Thoracic aorta (tissue), 2 donors: ENCODE measurements around the gene ZIM2. TPM values are rescaled to one million over a fixed set of nuclear protein-coding genes. Genes with fewer than 3 reads are reported as not detected.
A peak's percentile ranks its signal among the peaks of the same experiment; 100 is the strongest.

Experiments used
- ATAC-seq: fragments of 150-250 bp; one replicate; pipeline ENCODE4 v1.8.0; 2017; ENCODE audit warnings: low read depth; ENCODE audit not compliant: insufficient number of reproducible peaks, low FRiP score
- DNase-seq: peaks from one replicate; pipeline ENCODE4 v3.0.0-alpha.2; 2020; ENCODE audit warnings: low spot score
- H3K27ac ChIP-seq, 2 donors: fragments of 200-600 bp; sonication (generic); 1 replicate in 1 of 2; 2 replicates in 1 of 2; pipeline ENCODE4 v1.5.1; 2016; ENCODE audit warnings: mild to moderate bottlenecking in 2 of 2, moderate library complexity in 2 of 2
- H3K27me3 ChIP-seq: fragments of 200-600 bp; sonication (generic); replicated peaks from 2 replicates; pipeline ENCODE4 v1.6.0; 2016; ENCODE audit warnings: mild to moderate bottlenecking; ENCODE audit not compliant: insufficient read depth
- H3K36me3 ChIP-seq: fragments of 200-600 bp; sonication (generic); one replicate; pipeline ENCODE4 v1.5.1; 2016
- H3K4me1 ChIP-seq, 2 donors: fragments of 200-600 bp; sonication (generic); 1 replicate in 1 of 2; 2 replicates in 1 of 2; pipeline versions ENCODE4 v1.5.1 to v1.6.0; 2016; ENCODE audit warnings: low read depth in 2 of 2, mild to moderate bottlenecking in 1 of 2; ENCODE audit not compliant: control insufficient read depth in 1 of 2
- H3K4me3 ChIP-seq: fragments of 200-600 bp; sonication (generic); 2 replicates; pipeline ENCODE4 v1.5.1; 2016; ENCODE audit warnings: mild to moderate bottlenecking
- H3K9me3 ChIP-seq: fragments of 200-600 bp; sonication (generic); 2 replicates; pipeline ENCODE4 v1.5.1; 2016
- CTCF ChIP-seq: fragments of 200-600 bp; sonication (generic); IDR thresholded peaks from one replicate; pipeline ENCODE4 v1.5.1; 2019; ENCODE audit warnings: antibody characterized with exemption
- total RNA-seq, 2 donors: library from RNA; depleted of rRNA; stranded (reverse); fragments of >200 nt; gene quantifications; one replicate each; pipeline versions ENCODE4 v1.1.0 to v1.2.3, GENCODE V29; 2016

ZIM2 gene
- total RNA-seq, 2 donors from 2014 or later = 1.4 TPM; not detected in 1

DNA sequence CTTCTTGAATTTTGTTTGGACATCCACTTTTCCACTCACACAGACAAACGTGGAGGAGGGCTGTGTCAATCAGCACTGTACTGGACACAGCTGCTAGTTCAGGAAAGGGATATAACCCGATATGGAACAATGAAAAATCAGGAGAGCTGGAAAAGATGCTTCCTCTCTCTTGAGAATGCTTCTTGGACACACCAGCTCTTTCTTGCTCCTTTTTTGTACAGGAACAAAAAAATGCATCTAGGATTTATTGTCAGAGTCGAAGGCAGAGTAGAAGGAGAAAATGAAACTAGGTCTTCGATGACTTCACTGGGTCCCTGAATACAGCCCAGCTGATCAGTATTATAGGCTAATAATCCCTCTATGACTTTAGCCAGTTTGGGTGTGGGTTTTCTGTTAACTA, 62.2 kb downstream of the ZIM2 start:
- no peak overlapping the region for H3K4me3 ChIP-seq
- no peak for TF ChIP-seq CTCF
- DNase-seq (no peak), ATAC-seq (no peak)
- no peaks in the 10 kb centered on the region for H3K9me3 ChIP-seq
- H3K27ac ChIP-seq = no peak overlapping the region
- no peaks in the 10 kb centered on the region for H3K36me3 ChIP-seq
- no peaks in the 10 kb centered on the region for H3K27me3 ChIP-seq
- H3K4me1 ChIP-seq = no peaks in the 10 kb centered on the region

DNA sequence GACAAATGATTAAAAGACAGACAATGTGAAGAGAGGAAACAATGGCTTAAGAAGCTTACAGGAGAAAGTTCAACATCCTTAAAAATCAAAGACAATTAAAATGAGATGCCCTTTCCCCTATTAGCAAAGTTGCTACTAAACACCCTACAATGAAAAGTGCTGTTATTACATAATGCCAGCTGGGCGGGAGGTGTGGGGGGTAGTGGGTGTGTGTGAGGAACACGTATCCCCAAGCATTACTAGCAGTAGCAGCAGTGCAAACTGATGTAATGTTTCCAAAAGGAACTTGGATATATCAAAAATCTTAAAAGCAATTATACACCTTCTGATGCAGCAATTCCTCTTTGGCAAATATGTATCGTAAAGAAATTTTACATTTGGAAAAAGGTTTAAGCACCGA, 70.9 kb downstream of the ZIM2 start:
- DNase-seq = no peak
- no peak for ATAC-seq
- Histone ChIP-seq H3K4me3 (no peak overlapping the region), H3K27ac (no peak overlapping the region), H3K4me1 (no peaks in the 10 kb centered on the region), H3K27me3 (no peaks in the 10 kb centered on the region), H3K9me3 (peaks cover 1% of the 10 kb centered on the region), H3K36me3 (no peaks in the 10 kb centered on the region)
- no peak for TF ChIP-seq CTCF

GRCh38 chr19:56765137-56765536, 75.4 kb downstream of the ZIM2 start:
- Histone ChIP-seq H3K4me1 (no peaks in the 10 kb centered on the region), H3K36me3 (no peaks in the 10 kb centered on the region), H3K9me3 (peaks cover 3% of the 10 kb centered on the region), H3K27ac (no peak overlapping the region), H3K27me3 (no peaks in the 10 kb centered on the region), H3K4me3 (peak overlapping the region; percentile 69)
- TF ChIP-seq CTCF = no peak
- no peak for ATAC-seq
- no peak for DNase-seq

- TF ChIP-seq CTCF = no peak
- H3K9me3 ChIP-seq = peaks cover 3% of the 10 kb centered on the region
- no peaks in the 10 kb centered on the region for H3K4me1 ChIP-seq
- DNase-seq = no peak
- H3K27ac ChIP-seq = no peak overlapping the region
- H3K4me3 ChIP-seq = no peak overlapping the region
- H3K36me3 ChIP-seq = no peaks in the 10 kb centered on the region
- no peaks in the 10 kb centered on the region for H3K27me3 ChIP-seq
- no peak for ATAC-seq
Observed at GRCh38 chr19:56764196-56764695, 76.3 kb downstream of the ZIM2 start.

DNA sequence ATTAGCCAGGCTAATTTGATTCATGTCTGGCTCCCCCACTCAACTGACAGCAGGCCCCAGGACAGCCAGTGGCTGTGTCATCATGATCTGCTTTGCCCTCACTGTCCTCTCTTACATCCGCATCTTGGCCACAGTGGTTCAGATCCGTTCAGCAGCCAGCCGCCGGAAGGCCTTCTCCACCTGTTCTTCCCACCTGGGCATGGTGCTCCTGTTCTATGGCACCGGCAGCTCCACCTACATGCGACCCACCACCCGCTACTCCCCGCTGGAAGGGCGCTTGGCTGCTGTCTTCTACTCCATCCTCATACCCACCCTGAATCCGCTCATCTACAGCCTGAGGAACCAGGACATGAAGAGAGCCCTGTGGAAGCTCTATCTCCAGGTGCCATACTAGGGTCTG, 79.7 kb downstream of the ZIM2 start:
- no peak overlapping the region for H3K27ac ChIP-seq
- H3K4me1 ChIP-seq = no peaks in the 10 kb centered on the region
- no peak overlapping the region for H3K4me3 ChIP-seq
- DNase-seq (no peak), ATAC-seq (no peak)
- no peaks in the 10 kb centered on the region for H3K27me3 ChIP-seq
- TF ChIP-seq CTCF = no peak
- no peaks in the 10 kb centered on the region for H3K36me3 ChIP-seq
- H3K9me3 ChIP-seq = peaks cover 3% of the 10 kb centered on the region
